Activated T-cell treated with anti-CD3 and anti-CD28 coated beads, Interleukin-2, amount 50 U/mL, for 72 hours (primary cell): ENCODE results near the gene RAB2B. TPM values are rescaled to one million over a fixed set of nuclear protein-coding genes. Genes with fewer than 3 reads are reported as not detected.

Experiments used
- ATAC-seq, 2 donors: fragments of 150-1000 bp; cut with Tn5 transposase; replicated peaks in 1 of 2; 2 replicates each; pipeline ENCODE4 v1.10.0; 2021; ENCODE audit warnings: moderate library complexity in 2 of 2, mild to moderate bottlenecking in 1 of 2
- DNase-seq, 2 donors: peaks; one replicate each; pipeline ENCODE4 v3.0.0; 2021 to 2022; ENCODE audit warnings: mixed read lengths in 1 of 2
- H3K27ac Mint-ChIP-seq: one replicate; pipeline ENCODE4 v1.8.0; 2022; ENCODE audit warnings: mild to moderate bottlenecking, moderate library complexity, mixed read lengths
- H3K27me3 Mint-ChIP-seq: one replicate; pipeline ENCODE4 v1.8.0; 2022; ENCODE audit warnings: low read depth, mixed read lengths
- H3K36me3 Mint-ChIP-seq, 2 donors: one replicate each; pipeline ENCODE4 v1.8.0; 2022; ENCODE audit warnings: mixed read lengths in 2 of 2, mild to moderate bottlenecking in 1 of 2; ENCODE audit not compliant: insufficient read depth in 2 of 2
- H3K4me1 Mint-ChIP-seq: one replicate; pipeline ENCODE4 v1.8.0; 2022; ENCODE audit warnings: low read depth, mixed read lengths
- H3K4me3 Mint-ChIP-seq, 2 donors: one replicate each; pipeline ENCODE4 v1.8.0; 2022; ENCODE audit warnings: mild to moderate bottlenecking in 2 of 2, mixed read lengths in 2 of 2, moderate library complexity in 2 of 2
- H3K9me3 Mint-ChIP-seq, 2 donors: one replicate each; pipeline ENCODE4 v1.8.0; 2022; ENCODE audit warnings: mixed read lengths in 2 of 2
- total RNA-seq, 2 donors: library from RNA; stranded (reverse); gene quantifications; one replicate each; pipeline ENCODE4 v1.2.3, GENCODE V29; 2022

The RAB2B gene
- total RNA-seq, 2 donors from 2014 or later: 44.5 to 45.4 TPM

- Mint-ChIP-seq H3K4me3 (no peak overlapping the region), H3K4me1 (peaks cover 57% of the 10 kb centered on the region), H3K9me3 (peaks cover 0 to 2% of the 10 kb centered on the region in 2 donors), H3K36me3 (peaks cover 14 to 24% of the 10 kb centered on the region in 2 donors), H3K27ac (peak overlapping the region; percentile 48), H3K27me3 (no peaks in the 10 kb centered on the region)
- no peak for ATAC-seq
- DNase-seq: no peak
These were observed 29.8 kb upstream of the RAB2B start for GRCh38 chr14:21506557-21506956.

- H3K27ac Mint-ChIP-seq: peak overlapping the region; percentile 94
- H3K4me3 Mint-ChIP-seq: peak overlapping the region; percentile 53 to 81
- H3K36me3 Mint-ChIP-seq: peaks cover 3 to 20% of the 10 kb centered on the region in 2 donors
- DNase-seq (peak; percentile 17), ATAC-seq (peak; percentile 67 to 70)
- no peaks in the 10 kb centered on the region for H3K9me3 Mint-ChIP-seq
- H3K27me3 Mint-ChIP-seq: no peaks in the 10 kb centered on the region
- H3K4me1 Mint-ChIP-seq: peaks cover 57% of the 10 kb centered on the region
These were observed 28.3 kb upstream of the RAB2B start for GRCh38 chr14:21505012-21505553.

- DNase-seq (no peak), ATAC-seq (no peak)
- no peaks in the 10 kb centered on the region for H3K27me3 Mint-ChIP-seq
- peaks cover 57% of the 10 kb centered on the region for H3K4me1 Mint-ChIP-seq
- H3K9me3 Mint-ChIP-seq: no peaks in the 10 kb centered on the region
- H3K4me3 Mint-ChIP-seq: no peak overlapping the region
- no peak overlapping the region for H3K27ac Mint-ChIP-seq
- H3K36me3 Mint-ChIP-seq: peaks cover 2 to 25% of the 10 kb centered on the region in 2 donors
These were observed 26.6 kb upstream of the RAB2B start for GRCh38 chr14:21503376-21503775.

- H3K27me3 Mint-ChIP-seq: no peaks in the 10 kb centered on the region
- no peak for ATAC-seq
- H3K36me3 Mint-ChIP-seq: peaks cover 4 to 18% of the 10 kb centered on the region in 2 donors
- DNase-seq: no peak
- peak overlapping the region; percentile 1 for H3K27ac Mint-ChIP-seq
- peaks cover 46% of the 10 kb centered on the region for H3K4me1 Mint-ChIP-seq
- no peak overlapping the region for H3K4me3 Mint-ChIP-seq
- H3K9me3 Mint-ChIP-seq: no peaks in the 10 kb centered on the region
These were observed 24.8 kb upstream of the RAB2B start for GRCh38 chr14:21501568-21501967.

GRCh38 chr14:21498540-21499526, 22.1 kb upstream of the RAB2B start:
- Mint-ChIP-seq H3K4me1 (peaks cover 28% of the 10 kb centered on the region), H3K9me3 (no peaks in the 10 kb centered on the region), H3K36me3 (peaks cover 9 to 23% of the 10 kb centered on the region in 2 donors), H3K27ac (peak overlapping the region; percentile 86), H3K4me3 (peak overlapping the region; percentile 13 to 40), H3K27me3 (no peaks in the 10 kb centered on the region)
- DNase-seq: peak; percentile 24 to 27
- ATAC-seq: peak; percentile 72 to 83

- Mint-ChIP-seq H3K27ac (no peak overlapping the region), H3K4me3 (no peak overlapping the region), H3K27me3 (no peaks in the 10 kb centered on the region), H3K4me1 (peaks cover 23% of the 10 kb centered on the region), H3K36me3 (peaks cover 10 to 28% of the 10 kb centered on the region in 2 donors), H3K9me3 (no peaks in the 10 kb centered on the region)
- no peak for ATAC-seq
- DNase-seq: no peak
These were observed 19.7 kb upstream of the RAB2B start for GRCh38 chr14:21496453-21496852.

GRCh38 chr14:21494902-21495762, 18.4 kb upstream of the RAB2B start:
- H3K27ac Mint-ChIP-seq: peak overlapping the region; percentile 73

GRCh38 chr14:21486640-21487087, 9.9 kb upstream of the RAB2B start:
- Mint-ChIP-seq H3K36me3 (peaks cover 0 to 17% of the 10 kb centered on the region in 2 donors), H3K27me3 (no peaks in the 10 kb centered on the region), H3K9me3 (no peaks in the 10 kb centered on the region), H3K4me1 (peaks cover 9% of the 10 kb centered on the region), H3K4me3 (no peak overlapping the region), H3K27ac (no peak overlapping the region)
- ATAC-seq (no peak), DNase-seq (no peak)

More at GRCh38 chr14:21494902-21495762, 18.4 kb upstream of the RAB2B start:
- no peaks in the 10 kb centered on the region for H3K9me3 Mint-ChIP-seq
- peaks cover 10 to 31% of the 10 kb centered on the region in 2 donors for H3K36me3 Mint-ChIP-seq
- ATAC-seq (no peak), DNase-seq (no peak)
- peaks cover 20% of the 10 kb centered on the region for H3K4me1 Mint-ChIP-seq
- no peaks in the 10 kb centered on the region for H3K27me3 Mint-ChIP-seq
- no peak overlapping the region for H3K4me3 Mint-ChIP-seq

GRCh38 chr14:21476523-21476924, 235 bp downstream of the RAB2B start:
- peaks cover 3 to 12% of the 10 kb centered on the region in 2 donors for H3K36me3 Mint-ChIP-seq
- DNase-seq (peak in 1 of 2 donors; percentile 79), ATAC-seq (peak in 1 of 2 donors; percentile 53)
- H3K27ac Mint-ChIP-seq: peak overlapping the region; percentile 93
- no peaks in the 10 kb centered on the region for H3K27me3 Mint-ChIP-seq
- H3K9me3 Mint-ChIP-seq: no peaks in the 10 kb centered on the region
- peak overlapping the region; percentile 83 to 100 for H3K4me3 Mint-ChIP-seq
- H3K4me1 Mint-ChIP-seq: peaks cover 29% of the 10 kb centered on the region

GRCh38 chr14:21475767-21476522, 814 bp downstream of the RAB2B start:
- no peaks in the 10 kb centered on the region for H3K9me3 Mint-ChIP-seq

GRCh38 chr14:21467616-21468015, 9.1 kb downstream of the RAB2B start:
- Mint-ChIP-seq H3K4me1 (no peaks in the 10 kb centered on the region), H3K27ac (no peak overlapping the region), H3K36me3 (peaks cover 2 to 4% of the 10 kb centered on the region in 2 donors), H3K9me3 (no peaks in the 10 kb centered on the region), H3K4me3 (no peak overlapping the region), H3K27me3 (no peaks in the 10 kb centered on the region)
- DNase-seq: no peak
- ATAC-seq: peak in 1 of 2 donors; percentile 26

More at GRCh38 chr14:21475767-21476522, 814 bp downstream of the RAB2B start:
- Mint-ChIP-seq H3K4me1 (peaks cover 29% of the 10 kb centered on the region), H3K36me3 (peaks cover 3 to 12% of the 10 kb centered on the region in 2 donors), H3K4me3 (peak overlapping the region; percentile 83 to 100), H3K27ac (peak overlapping the region; percentile 93), H3K27me3 (no peaks in the 10 kb centered on the region)
- DNase-seq: no peak
- ATAC-seq: no peak
